ENCODE data around the gene ELOVL2. TPM values are rescaled to one million over a fixed set of nuclear protein-coding genes. Genes with fewer than 3 reads are reported as not detected.

Gene ELOVL2
- total and polyA plus RNA-seq, 4 donors, result 0.16 to 2.8 (median 0.24) TPM

DNA sequence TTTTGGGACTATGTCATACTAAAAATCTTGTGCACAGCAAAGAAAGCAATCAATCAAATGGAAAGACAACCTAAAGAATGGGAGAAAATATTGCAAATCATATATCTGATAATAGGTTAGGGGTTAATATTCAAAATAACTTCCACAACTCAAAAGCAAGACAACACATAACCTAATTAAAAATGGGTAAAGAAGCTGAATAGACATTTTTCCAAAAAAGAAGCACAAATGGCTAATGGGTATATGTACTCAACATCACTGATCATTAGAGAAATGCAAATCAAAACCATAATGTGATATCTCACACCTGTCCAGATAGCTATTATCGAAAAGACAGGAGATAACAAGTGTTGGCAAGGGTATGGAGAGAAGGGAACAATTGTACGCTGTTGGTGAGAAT lies 104.3 kb downstream of the ELOVL2 start:
- H3K4me1 ChIP-seq (ENCODE audit: control insufficient read depth in 5 of 5, insufficient read depth in 5 of 5, low read length in 5 of 5), result no peaks in the 10 kb centered on the region
- no peaks in the 10 kb centered on the region for H3K9me3 ChIP-seq (ENCODE audit: control insufficient read depth in 4 of 4, insufficient read depth in 3 of 4, low read length in 3 of 4)
- DNase-seq, result no peak
- H3K9ac ChIP-seq (ENCODE audit: insufficient read depth in 1 of 2, low read length in 2 of 2), result no peak overlapping the region
- H3K27ac ChIP-seq (ENCODE audit: low read depth in 1 of 2, low read length in 1 of 2), result no peak overlapping the region
- no peaks in the 10 kb centered on the region for H3K27me3 ChIP-seq (ENCODE audit: control insufficient read depth in 3 of 3, insufficient read depth in 3 of 3, low read length in 2 of 3)
- 95 to 100% methylated on average over 2 of the region's 2 CpGs for WGBS, 2 donors
- TF ChIP-seq, protein P1, sequence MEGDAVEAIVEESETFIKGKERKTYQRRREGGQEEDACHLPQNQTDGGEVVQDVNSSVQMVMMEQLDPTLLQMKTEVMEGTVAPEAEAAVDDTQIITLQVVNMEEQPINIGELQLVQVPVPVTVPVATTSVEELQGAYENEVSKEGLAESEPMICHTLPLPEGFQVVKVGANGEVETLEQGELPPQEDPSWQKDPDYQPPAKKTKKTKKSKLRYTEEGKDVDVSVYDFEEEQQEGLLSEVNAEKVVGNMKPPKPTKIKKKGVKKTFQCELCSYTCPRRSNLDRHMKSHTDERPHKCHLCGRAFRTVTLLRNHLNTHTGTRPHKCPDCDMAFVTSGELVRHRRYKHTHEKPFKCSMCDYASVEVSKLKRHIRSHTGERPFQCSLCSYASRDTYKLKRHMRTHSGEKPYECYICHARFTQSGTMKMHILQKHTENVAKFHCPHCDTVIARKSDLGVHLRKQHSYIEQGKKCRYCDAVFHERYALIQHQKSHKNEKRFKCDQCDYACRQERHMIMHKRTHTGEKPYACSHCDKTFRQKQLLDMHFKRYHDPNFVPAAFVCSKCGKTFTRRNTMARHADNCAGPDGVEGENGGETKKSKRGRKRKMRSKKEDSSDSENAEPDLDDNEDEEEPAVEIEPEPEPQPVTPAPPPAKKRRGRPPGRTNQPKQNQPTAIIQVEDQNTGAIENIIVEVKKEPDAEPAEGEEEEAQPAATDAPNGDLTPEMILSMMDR (IDR thresholded peaks at IDR 0.05; ENCODE audit: control extremely low read depth, extremely low read depth), result no peak
- peaks cover 0 to 1% (median 0%) of the 10 kb centered on the region in 4 donors for H3K36me3 ChIP-seq (ENCODE audit: control insufficient read depth in 4 of 4, insufficient read depth in 4 of 4, low read length in 4 of 4)
- H3K4me3 ChIP-seq, result no peak overlapping the region
- ATAC-seq (ENCODE audit: insufficient read depth, low FRiP score), result no peak

DNA sequence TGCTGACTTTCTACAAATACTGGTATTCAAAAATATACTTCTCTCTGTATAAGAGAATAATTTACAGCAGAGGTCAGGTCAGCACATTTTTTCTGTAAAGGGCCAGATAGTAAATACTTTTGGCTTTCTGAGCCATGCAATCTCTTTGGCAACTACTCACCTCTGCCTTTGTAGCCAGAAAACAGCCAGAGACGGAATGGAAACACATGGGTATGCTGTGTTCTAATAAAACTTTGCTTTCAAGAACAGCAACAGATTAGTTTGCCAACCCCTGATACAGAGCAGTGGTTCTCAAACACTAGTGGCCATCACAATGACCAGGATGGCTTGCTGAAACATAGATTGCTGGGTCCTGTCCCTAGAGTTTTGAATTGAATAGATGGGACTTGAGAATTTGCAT lies 111.0 kb downstream of the ELOVL2 start:
- Histone ChIP-seq H3K9me3 (ENCODE audit: control insufficient read depth in 4 of 4, insufficient read depth in 3 of 4, low read length in 3 of 4) (no peaks in the 10 kb centered on the region), H3K9ac (ENCODE audit: insufficient read depth in 1 of 2, low read length in 2 of 2) (no peak overlapping the region), H3K27ac (ENCODE audit: low read depth in 1 of 2, low read length in 1 of 2) (no peak overlapping the region), H3K4me3 (no peak overlapping the region), H3K36me3 (ENCODE audit: control insufficient read depth in 4 of 4, insufficient read depth in 4 of 4, low read length in 4 of 4) (peaks cover 0 to 1% (median 0%) of the 10 kb centered on the region in 4 donors), H3K4me1 (ENCODE audit: control insufficient read depth in 5 of 5, insufficient read depth in 5 of 5, low read length in 5 of 5) (no peaks in the 10 kb centered on the region), H3K27me3 (ENCODE audit: control insufficient read depth in 3 of 3, insufficient read depth in 3 of 3, low read length in 2 of 3) (no peaks in the 10 kb centered on the region)
- TF ChIP-seq, protein P1 (IDR thresholded peaks at IDR 0.05; ENCODE audit: control extremely low read depth, extremely low read depth), result no peak
- DNase-seq (no peak), ATAC-seq (ENCODE audit: insufficient read depth, low FRiP score) (no peak)
- 81 to 88% methylated on average over 1 of the region's 1 CpG for WGBS, 2 donors

Other genes with a start within 250 kb of the ELOVL2 start
- gene MAK, start 205.8 kb downstream of the ELOVL2 start, total RNA-seq, result 1 to 10 TPM; 3.2 to 4.6 TPM
- gene MAK, start 205.8 kb downstream of the ELOVL2 start, polyA plus RNA-seq, result 1 to 10 TPM; 1.0 to 2.1 TPM
- gene GCM2, start 162.3 kb downstream of the ELOVL2 start, total RNA-seq, result not detected
- gene GCM2, start 162.3 kb downstream of the ELOVL2 start, polyA plus RNA-seq, result not detected
- gene SYCP2L, start 157.3 kb downstream of the ELOVL2 start, total RNA-seq, result 1 to 10 TPM in 1 of 2 donors, under 1 TPM in 1; 0.49 to 5.3 TPM
- under 1 TPM; 0.49 to 0.89 TPM for gene SYCP2L, start 157.3 kb downstream of the ELOVL2 start, polyA plus RNA-seq
- 10 to 100 TPM in 1 of 2 donors, 1 to 10 TPM in 1; 7.6 to 14.7 TPM for gene SMIM13, start 49.5 kb upstream of the ELOVL2 start, total RNA-seq
- gene SMIM13, start 49.5 kb upstream of the ELOVL2 start, polyA plus RNA-seq, result 1 to 10 TPM; 2.9 to 3.8 TPM
- gene ERVFRD-1, start 67.4 kb upstream of the ELOVL2 start, total RNA-seq, result under 1 TPM; 0.09 to 0.18 TPM
- under 1 TPM; 0.06 to 0.26 TPM for gene ERVFRD-1, start 67.4 kb upstream of the ELOVL2 start, polyA plus RNA-seq
- gene NEDD9, start 188.4 kb upstream of the ELOVL2 start, total RNA-seq, result 100 to 1,000 TPM; 149 to 158 TPM
- 100 to 1,000 TPM in 1 of 2 donors, 10 to 100 TPM in 1; 28.2 to 101 TPM for gene NEDD9, start 188.4 kb upstream of the ELOVL2 start, polyA plus RNA-seq